Activated CD4-positive, alpha-beta T cell treated with anti-CD3 and anti-CD28 coated beads, Interleukin-2, amount 50 U/mL, for 24 hours (primary cell): ENCODE results near the gene ADAP1.
"Not testable (repeated sequence)": the region's sequence is repeated elsewhere in the genome, so short reads cannot be mapped to it uniquely, and the experiment has no call there.

Experiments used
- DNase-seq, 2 donors: peaks; one replicate each; pipeline ENCODE4 v3.0.0-alpha.2; 2020; ENCODE audit warnings: low read depth in 1 of 2, low spot score in 1 of 2

The ADAP1 gene

DNA sequence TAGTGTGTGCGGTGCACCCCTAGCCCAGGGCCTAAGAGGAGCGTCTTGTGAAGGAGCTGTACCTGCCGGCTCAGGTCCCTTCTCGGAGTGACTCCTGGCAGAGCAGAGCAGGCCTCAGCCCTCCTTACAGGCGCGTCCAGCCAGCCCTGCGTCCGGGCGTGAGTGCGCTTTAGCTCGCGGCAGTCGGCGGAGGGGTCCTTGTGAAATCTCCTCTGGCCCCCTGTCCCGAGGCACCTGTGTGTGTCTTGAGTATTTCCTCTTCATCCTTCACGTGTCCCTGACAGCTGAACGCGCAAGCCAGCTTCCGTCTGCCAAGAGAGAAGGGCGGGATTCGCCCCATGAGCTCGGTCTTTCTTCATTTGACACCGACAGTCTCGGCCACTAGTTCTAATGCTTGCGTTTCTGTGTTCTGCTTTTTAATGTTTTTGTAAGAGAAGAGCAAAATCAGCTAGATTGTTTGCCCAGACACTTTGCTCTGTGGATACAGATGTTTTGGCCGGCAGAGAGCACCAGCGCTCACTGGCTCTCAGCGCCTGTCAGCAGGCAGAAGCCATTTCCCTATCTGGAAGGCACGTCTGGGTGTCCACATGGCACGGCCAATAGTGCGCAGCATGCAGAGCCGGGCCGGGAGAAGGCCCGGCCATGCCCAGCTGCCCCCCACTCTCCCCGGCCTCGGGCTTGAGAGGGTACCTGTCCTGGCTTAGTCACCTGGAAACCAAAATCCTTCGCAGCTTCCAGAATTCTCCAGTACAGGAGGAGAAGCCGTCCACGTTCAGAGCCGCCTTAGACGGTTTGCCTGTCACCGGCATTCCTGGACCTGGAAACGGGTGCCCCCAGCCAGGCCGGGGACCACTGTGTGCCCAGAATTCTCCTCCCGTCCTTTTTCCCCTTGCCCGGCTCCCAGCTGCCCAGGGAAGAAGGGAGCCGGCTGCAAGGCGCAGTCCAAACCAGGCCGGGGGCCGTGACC, 71.1 kb downstream of the ADAP1 start:
- DNase-seq, result no peak

DNA sequence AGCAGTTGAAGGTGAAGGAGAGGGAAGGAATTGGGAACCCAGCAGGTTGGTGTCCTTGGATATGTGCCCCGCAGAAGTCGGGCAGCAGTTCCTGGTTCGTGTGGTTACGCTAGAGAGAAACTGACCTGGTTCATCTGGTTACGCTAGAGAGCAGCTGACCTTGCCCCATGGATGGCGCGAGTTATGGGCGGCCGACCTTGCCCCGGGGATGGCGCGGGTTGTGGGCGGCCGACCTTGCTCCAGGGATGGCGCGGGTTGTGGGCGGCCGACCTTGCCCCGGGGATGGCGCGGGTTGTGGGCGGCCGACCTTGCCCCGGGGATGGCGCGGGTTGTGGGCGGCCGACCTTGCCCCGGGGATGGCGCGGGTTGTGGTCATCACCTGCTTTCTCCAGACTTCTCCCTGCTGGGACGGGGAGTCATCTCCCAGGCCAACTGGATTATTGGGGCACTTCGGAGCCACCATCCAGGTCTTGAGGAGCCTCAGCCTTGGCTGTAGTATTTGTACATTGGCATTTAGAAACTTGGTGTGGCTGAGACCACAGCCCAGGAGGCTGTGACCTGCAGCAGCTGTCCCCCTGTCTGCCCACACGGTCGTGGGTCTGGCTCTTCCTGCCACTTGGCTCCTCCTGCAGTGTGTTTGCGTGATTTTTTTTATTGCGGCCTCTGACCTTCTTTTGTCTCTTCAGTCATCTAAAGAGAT, 72.0 kb downstream of the ADAP1 start:
- DNase-seq, result no peak

DNA sequence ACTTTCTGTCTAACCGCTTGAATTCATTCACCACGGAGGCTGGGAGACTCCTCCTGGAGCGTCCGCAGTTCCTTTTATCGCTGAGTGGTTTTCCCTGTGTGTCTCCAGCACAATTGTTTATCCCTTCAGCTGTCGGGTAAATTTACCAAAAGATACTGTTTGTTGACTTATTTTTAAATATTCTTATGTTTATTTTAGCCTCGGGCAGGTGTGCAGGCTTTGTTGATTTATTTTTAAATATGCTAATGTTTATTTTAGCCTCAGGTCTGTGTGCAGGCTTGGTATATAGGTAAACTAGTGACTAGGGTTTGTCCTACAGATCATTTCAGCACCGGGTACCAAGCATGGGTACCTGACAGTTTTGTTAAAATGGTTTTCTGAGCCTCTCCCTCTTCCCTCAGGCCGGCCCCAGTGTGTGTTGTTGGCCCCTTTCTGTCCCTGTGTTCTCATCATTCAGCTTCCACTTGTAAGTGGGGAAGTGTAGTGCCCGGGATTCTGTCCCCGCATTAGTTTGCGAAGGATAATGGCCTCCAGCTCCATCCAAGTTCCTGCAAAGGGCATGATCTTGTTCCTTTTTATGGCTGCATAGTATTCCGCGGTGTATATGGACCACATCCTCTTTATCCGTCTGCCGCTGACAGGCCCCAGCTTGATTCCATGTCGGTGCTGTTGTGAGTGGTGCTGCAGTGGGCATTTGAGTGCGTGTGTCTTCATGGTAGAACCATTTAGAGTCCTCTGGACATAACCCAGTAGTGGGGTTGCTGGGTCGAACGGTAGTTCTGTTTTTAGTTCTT, 72.8 kb downstream of the ADAP1 start:
- no peak for DNase-seq

DNA sequence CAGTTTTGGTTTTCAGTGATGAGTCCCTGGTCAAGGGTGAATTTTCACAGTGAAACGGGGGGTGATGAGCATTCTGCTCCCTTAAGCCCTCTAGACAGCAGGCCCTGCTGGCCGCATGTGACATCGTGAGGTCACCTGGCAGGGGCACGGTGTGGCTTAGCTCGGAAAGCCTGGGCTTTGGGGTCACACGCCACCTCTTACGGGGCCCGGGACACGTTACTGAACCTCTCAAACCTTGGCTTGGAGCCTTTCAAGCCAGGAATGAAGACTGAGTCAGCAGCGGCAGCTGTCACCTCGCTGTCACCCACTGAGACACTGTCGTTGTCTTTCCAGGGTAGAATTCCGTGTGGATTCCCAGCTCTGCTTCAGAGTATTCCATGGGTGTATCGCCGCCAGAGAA, 74.0 kb downstream of the ADAP1 start:
- DNase-seq, result no peak

DNA sequence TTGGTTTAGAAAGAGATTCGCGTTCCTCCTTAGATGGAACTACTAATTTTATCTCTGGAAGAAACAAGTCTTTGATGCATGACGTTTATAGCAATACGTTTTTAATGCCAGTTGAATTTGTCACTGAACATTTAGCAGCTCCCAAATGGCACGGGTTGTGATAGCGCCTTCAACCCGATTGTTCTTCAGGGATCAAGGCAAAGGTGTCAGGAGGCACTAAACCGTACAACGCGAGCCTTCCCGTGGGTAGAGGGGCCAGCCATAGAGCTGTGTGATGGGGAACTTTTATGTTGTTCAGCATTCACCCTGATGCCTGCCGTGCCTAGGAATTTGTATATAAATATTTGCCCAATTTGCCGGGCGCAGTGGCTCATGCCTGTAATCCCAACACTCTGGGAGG, 74.8 kb downstream of the ADAP1 start:
- no peak for DNase-seq

DNA sequence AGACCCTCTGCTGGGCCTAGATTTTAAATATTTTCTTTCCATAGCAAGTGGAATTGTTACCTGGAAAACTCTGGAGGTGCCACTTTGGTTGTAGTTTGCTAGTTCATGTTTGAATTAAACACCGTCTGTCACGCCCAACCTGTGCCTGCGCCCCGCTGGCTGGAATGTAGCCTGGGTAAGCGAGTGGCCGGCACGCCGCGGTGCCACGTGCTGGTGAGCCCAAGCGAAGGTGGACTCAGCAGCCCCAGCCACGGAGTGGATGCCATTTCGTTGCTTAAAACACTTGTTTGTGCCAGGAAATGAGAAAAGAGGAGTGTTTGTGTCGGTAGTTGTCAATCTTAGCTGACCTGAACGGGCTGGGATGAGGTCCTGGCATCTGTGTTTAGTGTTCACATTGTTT, 75.4 kb downstream of the ADAP1 start:
- no peak for DNase-seq

DNA sequence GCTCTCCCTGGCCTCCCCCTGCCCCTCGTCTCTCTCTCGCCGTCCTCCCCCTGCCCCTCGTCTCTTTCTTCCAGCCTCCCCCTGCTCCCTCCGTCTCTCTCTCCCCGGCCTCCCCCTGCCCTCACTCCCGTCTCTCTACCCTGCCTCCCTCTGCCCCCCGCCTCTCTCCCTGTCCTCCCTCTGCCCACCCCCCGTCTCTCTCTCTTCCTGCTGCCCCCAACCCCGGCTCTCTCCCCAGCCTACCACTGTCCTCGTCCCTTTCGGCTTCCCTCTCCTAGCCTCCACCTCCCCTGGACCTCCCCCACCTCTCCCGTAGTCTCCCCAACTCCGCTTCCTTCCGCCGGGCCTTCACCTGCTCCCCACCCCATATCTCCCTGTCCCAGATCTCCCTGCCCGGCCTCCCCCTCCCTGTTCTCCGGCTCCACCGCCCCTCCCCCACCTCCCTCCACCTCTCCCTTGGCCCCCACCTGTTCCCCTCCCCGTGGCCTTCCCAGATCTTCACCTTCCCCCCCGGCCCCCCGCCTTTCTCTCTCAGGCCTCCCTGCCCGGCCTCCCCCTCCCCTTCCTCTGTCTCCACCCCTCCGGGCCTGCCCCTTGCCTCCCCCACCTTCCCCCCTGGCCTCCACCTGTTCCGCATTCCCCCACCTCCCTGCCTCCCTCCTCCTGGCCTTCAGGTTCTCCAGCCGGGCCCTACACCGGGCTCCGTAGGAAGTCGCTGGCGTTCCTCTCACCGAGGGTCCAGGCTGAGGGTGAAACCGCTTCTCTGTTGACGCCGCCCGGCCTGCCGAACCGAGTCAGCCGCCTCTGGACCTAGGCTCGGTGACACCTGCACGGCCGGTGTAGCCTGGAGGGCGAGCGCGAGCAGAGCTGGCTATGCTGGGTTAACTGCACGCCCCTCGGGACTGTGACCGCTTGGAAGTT, 76.9 kb downstream of the ADAP1 start:
- DNase-seq, result no peak

DNA sequence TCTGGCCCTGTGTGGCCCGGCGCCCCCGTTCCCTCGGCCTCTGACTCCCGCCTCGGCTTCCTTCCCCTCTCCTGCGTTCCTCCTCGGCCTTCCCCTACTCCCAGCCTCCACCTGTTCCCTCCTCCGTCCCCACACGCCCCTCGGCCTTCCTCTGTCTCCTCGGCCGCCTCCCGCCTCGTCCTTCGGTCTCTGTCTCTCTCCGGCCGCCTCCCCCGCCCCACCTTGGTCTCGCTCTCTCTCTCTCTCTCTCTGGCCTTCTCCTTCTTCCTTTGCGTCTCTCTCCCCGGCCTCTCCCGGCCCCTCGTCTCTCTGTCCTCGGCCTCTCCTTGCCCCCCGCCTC, 77.5 kb downstream of the ADAP1 start:
- DNase-seq, result no peak

DNA sequence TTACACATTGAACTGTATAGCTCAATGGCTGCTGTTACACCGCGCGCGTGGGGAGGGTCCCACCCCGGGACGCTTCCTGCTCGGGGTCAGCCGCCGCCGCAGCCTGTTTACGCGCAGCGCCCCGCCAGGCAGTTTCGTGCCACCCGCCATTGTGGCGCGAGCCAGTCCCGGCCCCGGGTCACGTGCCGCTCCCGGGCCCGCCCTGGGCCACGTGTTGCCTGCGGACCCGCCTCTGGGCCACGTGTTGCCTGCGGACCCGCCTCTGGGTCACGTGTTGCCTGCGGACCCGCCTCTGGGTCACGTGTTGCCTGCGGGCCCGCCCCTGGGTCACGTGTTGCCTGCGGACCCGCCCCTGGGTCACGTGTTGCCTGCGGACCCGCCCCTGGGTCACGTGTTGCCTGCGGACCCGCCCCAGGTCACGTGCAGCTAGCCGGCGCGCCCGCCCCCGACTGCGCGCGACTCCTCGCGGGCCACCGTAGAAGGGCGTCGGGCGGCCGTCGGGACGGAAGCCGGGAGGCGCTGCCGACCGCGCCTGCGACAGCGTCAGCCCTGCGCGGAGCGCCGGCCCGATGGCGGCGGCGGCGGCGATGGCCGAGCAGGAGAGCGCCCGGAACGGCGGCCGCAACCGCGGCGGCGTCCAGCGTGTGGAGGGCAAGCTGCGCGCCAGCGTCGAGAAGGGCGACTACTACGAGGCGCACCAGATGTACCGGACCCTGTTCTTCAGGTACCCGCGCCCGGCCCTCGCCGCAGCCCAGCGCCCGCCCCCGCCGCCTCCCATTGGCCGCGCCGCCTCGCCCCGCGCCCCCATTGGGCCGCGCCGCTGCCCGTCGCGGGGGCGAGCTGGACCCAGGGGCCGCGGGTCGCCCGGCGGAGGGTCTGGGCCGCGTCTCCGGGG, 78.2 kb downstream of the ADAP1 start, which contains the start of gene GET4:
GET4 (plus strand) TSS at position 478 of the 895 bp plus-strand sequence; CDS start at position 570, 92 bp downstream.
- peak; percentile 94 to 96 for DNase-seq

DNA sequence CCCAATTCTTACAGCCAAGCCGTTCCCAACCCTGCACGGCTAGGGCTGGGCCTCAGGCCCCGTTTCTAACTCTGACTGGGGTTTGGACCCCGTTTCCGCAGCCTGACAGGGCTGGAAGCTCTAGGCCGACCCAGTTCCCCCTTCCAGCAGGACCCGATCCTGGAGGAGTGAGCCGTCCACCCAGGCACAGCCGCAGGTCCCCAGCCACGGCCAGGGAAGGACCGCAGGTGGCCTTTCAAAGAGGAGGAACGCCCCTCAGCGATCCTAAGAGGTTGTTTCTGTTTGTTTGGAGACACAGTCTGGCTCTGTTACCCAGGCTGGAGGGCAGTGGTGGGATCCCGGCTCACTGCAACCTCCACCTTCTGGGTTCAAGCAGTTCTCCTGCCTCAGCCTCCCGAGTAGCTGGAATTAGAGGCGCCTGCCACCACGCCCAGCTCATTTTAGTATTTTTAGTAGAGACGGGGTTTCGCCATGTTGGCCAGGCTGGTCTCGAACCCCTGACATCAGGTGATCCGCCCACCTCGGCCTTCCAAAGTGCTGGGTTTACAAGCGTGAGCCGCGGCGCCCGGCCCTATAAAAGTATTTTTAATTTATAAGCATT, 78.9 kb downstream of the ADAP1 start:
- no peak for DNase-seq

DNA sequence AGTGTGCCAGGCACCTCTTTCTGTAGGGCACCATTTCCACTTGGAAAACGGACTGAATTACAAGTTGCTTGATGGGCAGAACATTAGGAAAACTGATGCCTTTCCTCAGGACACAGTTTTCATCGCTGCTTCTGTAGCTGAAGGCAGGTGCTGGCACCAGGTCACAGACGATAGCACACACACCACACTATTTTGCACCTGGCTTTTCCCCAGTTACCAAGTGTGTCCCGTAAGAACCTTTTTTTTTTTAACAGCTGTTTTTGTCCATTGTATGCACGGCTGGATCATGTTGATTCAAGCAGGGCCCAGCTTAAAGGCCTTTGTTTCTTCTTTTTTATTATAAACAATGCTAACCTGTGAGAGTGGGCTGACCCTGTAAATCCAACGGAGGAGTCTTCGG, 79.4 kb downstream of the ADAP1 start:
- DNase-seq, result no peak

DNA sequence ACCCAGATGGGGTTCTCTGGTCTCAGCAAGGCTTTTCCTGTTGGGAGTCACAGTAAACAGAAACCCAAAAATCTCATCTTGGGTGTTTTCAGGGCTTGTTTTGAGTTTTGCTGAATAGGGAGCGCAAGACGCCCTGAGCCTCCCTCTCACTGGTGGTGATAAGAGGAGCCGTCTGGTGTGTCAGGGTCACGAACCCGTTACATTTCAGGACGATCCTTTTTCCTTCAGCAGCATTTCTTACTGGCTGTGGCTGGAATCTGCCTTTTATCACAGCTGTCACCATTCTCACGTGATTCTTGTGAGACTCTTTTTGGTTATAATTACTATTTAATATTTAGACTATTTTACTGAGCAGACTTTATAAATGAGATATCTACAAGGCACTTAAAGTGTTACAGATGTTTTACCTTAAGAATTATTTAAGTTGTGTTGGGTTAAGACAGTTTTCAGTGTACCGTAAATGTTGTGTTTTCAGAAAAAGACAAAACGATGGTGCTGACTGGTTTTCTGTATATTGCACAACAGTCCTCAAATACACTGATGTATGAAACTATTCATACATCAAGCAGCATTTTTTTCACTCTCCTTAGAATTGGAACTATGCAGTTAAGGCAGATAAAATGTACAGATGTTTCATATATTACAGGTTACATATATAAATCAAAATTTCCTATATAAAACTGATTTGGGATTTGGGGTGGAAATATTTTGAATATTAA, 80.3 kb downstream of the ADAP1 start:
- no peak for DNase-seq

DNA sequence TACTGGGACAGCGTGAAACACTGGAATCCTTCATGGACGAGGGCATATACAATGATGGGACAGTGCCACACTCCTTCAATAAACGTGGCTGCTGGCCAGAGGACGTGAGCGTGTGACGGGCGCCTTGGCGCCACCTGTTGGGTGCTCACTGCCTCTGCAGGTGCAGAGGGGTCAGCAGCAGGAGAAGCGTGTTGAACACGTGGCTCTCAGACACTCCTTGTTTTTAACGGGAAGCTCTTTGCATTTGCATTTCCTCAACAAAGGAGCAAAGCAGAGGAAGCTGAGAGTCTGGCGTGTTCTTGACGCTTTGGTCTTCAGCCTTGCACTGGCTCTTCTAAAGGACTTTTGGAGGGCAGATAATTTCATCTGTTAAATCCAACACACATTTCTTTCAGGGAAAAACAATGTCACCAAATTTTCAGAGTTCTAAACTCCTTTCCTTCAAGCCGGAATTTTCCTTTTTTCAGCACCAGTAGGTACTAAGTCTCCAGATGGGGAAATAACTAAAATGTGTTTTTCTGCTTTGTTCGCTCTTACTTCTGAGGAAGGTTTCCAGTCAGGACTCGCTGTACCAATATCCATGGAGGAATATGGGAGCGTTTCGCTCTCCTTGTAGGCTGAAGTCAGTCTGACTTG, 81.0 kb downstream of the ADAP1 start:
- DNase-seq, result peak; percentile 47 to 63

DNA sequence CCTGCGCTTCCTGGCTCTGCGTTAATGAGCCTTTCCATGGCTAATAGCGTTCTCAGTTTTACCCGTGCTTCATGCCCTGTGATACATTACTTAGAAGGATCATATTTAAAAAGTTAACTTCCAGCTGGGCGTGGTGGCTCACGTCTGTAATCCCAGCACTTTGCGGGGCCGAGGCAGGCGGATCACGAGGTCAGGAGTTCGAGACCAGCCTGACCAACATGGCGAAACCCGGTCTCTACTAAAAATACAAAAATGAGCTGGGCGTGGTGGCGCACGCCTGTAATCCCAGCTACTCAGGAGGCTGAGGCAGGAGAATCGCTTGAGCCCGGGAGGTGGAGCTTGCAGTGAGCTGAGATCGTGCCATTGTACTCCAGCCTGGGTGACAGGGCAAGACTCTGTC, 81.8 kb downstream of the ADAP1 start:
- not testable (repeated sequence) for DNase-seq

DNA sequence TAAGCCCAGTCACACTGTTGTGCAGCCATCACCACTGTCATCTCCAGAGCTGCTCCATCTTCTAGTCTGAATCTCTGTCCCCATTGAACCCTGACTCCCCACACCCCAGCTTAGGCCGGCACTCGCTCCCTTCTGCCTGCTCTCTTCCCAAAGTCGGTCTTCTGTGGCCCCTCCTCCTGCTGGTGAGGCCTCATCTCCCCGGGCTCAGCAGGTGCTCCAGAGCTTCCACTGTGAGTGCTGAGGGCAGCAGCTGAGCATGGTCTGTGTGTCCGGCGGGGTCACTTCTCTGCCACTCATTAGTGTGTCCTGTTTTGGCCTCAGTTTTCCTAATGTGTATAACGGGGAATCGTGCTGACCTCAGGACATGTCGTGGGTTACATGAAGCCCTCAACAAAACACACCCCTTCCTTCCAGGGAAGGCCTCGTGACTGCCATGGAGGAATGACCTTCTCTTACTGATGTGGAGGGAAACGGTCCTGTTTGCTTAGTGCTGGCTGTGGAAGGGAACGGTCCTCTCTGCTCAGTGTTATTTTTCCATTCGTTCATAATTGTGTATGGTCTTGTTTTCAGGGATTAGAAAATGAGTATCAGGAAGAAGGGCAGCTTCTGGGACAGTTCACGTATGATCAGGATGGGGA, 82.5 kb downstream of the ADAP1 start:
- DNase-seq, result no peak

DNA sequence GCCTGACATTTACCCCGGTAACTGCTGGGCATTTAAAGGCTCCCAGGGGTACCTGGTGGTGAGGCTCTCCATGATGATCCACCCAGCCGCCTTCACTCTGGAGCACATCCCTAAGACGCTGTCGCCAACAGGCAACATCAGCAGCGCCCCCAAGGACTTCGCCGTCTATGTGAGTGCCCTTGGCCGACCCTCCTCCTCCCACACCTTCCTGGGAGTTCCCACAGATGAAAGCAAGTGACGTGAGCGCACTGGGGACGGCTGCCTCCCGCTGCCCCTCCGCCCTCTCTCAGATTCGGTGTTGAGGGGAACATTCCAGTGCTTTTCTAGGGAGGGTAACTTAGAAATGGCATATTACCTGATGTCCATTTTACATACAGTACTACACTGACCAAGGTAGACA, 85.1 kb downstream of the ADAP1 start:
- no peak for DNase-seq

DNA sequence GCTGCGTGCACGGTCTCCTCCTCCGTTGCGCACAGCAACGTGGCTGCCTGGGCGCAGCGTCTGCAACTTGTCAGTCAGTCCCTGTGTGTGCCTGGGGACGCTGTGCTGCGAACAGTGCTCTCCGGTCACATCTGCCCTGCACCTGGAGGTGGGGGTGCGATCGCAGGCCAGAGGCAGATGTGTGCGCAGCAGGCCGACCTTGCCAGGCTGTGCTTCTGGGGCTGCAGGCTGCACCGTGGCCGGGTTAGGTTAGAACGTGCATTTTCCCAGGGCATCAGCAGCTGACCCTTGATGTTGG, 86.3 kb downstream of the ADAP1 start:
- no peak for DNase-seq
